SKM-1 (cell line): Measurements from ENCODE around the gene EXOSC2.

Source experiments
- DNase-seq: peaks from one replicate; lab custom pipeline; 2025; ENCODE audit not compliant: unreplicated experiment; lab: John Stamatoyannopoulos, UW

The EXOSC2 gene

GRCh38 chr9:130732136-130732535 lies 38.6 kb downstream of the EXOSC2 start:
- DNase-seq, result no peak

GRCh38 chr9:130732793-130733221 lies 39.2 kb downstream of the EXOSC2 start:
- DNase-seq, result no peak

GRCh38 chr9:130735566-130735965 lies 42.0 kb downstream of the EXOSC2 start:
- no peak for DNase-seq

GRCh38 chr9:130736834-130737233 lies 43.3 kb downstream of the EXOSC2 start:
- DNase-seq, result no peak

GRCh38 chr9:130738281-130738680 lies 44.7 kb downstream of the EXOSC2 start:
- no peak for DNase-seq

- no peak for DNase-seq
Measured at GRCh38 chr9:130739081-130739480, 45.5 kb downstream of the EXOSC2 start.

- no peak for DNase-seq
Measured at GRCh38 chr9:130740218-130741023, 46.8 kb downstream of the EXOSC2 start.

GRCh38 chr9:130741024-130741305 lies 47.4 kb downstream of the EXOSC2 start:
- no peak for DNase-seq

GRCh38 chr9:130741831-130742449 lies 48.4 kb downstream of the EXOSC2 start:
- no peak for DNase-seq

- no peak for DNase-seq
Measured at GRCh38 chr9:130743656-130744055, 50.1 kb downstream of the EXOSC2 start.

- DNase-seq, result no peak
Measured at GRCh38 chr9:130745210-130745800, 51.7 kb downstream of the EXOSC2 start.

GRCh38 chr9:130745829-130746228 lies 52.2 kb downstream of the EXOSC2 start:
- no peak for DNase-seq

- DNase-seq, result no peak
Measured at GRCh38 chr9:130746434-130747212, 53.0 kb downstream of the EXOSC2 start.

GRCh38 chr9:130751631-130752355 lies 58.2 kb downstream of the EXOSC2 start:
- DNase-seq, result no peak
